KG1 (cell line): Measurements from ENCODE around the gene AP3S2.

ENCODE experiments used
- DNase-seq: peaks from one replicate; lab custom pipeline; 2025; lab: John Stamatoyannopoulos, UW

The AP3S2 gene

GRCh38 chr15:89814112-89814742, 79.6 kb downstream of the AP3S2 start:
- DNase-seq, result peak; percentile 59

GRCh38 chr15:89813381-89814111, 80.2 kb downstream of the AP3S2 start:
- DNase-seq, result peak; percentile 59

GRCh38 chr15:89812847-89813320, 80.9 kb downstream of the AP3S2 start:
- no peak for DNase-seq

- no peak for DNase-seq
Measured at GRCh38 chr15:89812011-89812846, 81.6 kb downstream of the AP3S2 start.

- DNase-seq, result no peak
Measured at GRCh38 chr15:89810837-89811236, 83.0 kb downstream of the AP3S2 start.

- no peak for DNase-seq
Measured at GRCh38 chr15:89809787-89810148, 84.0 kb downstream of the AP3S2 start.

- no peak for DNase-seq
Measured at GRCh38 chr15:89809093-89809786, 84.6 kb downstream of the AP3S2 start.

GRCh38 chr15:89808160-89808870, 85.5 kb downstream of the AP3S2 start:
- DNase-seq, result no peak

GRCh38 chr15:89807689-89808088, 86.1 kb downstream of the AP3S2 start:
- no peak for DNase-seq

GRCh38 chr15:89806559-89807550, 86.9 kb downstream of the AP3S2 start:
- DNase-seq, result no peak

- DNase-seq, result no peak
Measured at GRCh38 chr15:89806210-89806558, 87.6 kb downstream of the AP3S2 start.

GRCh38 chr15:89805241-89806209, 88.3 kb downstream of the AP3S2 start:
- no peak for DNase-seq

- no peak for DNase-seq
Measured at GRCh38 chr15:89803941-89804800, 89.6 kb downstream of the AP3S2 start.

- no peak for DNase-seq
Measured at GRCh38 chr15:89802986-89803824, 90.6 kb downstream of the AP3S2 start.

GRCh38 chr15:89802231-89802928, 91.4 kb downstream of the AP3S2 start:
- DNase-seq, result no peak

- DNase-seq, result no peak
Measured at GRCh38 chr15:89801471-89802195, 92.2 kb downstream of the AP3S2 start.
